ENCODE results near the gene PLS1. TPM values are rescaled to one million over a fixed set of nuclear protein-coding genes. Genes with fewer than 3 reads are reported as not detected.

The PLS1 gene
- total RNA-seq, 1 donor from 2014 or later: 21.8 TPM

DNA sequence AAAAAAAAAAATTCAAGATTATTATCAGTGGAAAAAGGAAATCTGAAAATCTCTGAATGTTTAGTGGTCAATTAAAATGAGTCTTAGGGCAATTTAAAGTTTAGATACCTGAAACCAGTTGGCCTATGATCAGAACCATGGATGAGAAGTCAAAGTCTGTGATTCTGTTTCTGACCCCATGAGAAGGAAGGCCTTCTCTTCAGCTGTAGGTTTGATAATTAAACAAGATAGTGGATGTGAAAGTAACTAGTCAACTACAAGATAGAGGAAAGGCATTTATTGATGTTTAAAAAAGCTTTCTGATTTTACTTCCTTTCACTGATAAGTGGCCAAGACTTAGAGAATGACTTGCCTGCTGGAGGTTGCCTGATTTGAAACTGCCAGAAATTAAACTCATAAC, 8.7 kb downstream of the PLS1 start:
- Histone ChIP-seq H3K27me3 (ENCODE audit: control insufficient read depth, insufficient read depth, low read length) (no peaks in the 10 kb centered on the region), H3K4me3 (ENCODE audit: low read depth, low read length) (no peak overlapping the region), H3K36me3 (ENCODE audit: control insufficient read depth, insufficient read depth, low read length) (no peaks in the 10 kb centered on the region)
- TF ChIP-seq, protein P1, sequence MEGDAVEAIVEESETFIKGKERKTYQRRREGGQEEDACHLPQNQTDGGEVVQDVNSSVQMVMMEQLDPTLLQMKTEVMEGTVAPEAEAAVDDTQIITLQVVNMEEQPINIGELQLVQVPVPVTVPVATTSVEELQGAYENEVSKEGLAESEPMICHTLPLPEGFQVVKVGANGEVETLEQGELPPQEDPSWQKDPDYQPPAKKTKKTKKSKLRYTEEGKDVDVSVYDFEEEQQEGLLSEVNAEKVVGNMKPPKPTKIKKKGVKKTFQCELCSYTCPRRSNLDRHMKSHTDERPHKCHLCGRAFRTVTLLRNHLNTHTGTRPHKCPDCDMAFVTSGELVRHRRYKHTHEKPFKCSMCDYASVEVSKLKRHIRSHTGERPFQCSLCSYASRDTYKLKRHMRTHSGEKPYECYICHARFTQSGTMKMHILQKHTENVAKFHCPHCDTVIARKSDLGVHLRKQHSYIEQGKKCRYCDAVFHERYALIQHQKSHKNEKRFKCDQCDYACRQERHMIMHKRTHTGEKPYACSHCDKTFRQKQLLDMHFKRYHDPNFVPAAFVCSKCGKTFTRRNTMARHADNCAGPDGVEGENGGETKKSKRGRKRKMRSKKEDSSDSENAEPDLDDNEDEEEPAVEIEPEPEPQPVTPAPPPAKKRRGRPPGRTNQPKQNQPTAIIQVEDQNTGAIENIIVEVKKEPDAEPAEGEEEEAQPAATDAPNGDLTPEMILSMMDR (IDR thresholded peaks at IDR 0.05; ENCODE audit: insufficient read depth, low read length, poor library complexity, severe bottlenecking): no peak
- DNase-seq (ENCODE audit: low read depth): no peak

DNA sequence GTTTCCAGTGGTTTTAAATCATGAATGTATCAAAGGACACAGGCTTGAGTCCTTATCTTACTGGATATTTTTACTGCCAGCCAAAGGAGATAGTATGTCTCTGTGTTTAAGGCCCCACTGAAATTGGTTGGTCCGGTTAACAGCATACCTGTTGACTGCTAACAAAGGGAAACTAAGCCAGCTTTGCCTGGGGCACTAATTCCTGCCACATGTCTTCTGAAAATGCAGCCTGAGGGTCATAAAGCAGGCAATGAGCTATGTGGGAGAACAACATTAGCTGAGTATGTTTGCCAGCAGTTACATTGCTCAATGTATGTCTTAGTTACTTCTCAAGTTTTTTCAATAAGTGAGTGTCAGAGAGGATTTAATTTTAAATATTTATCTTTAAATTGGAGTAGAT, 12.4 kb downstream of the PLS1 start:
- TF ChIP-seq, protein P1 (IDR thresholded peaks at IDR 0.05; ENCODE audit: insufficient read depth, low read length, poor library complexity, severe bottlenecking): no peak
- DNase-seq (ENCODE audit: low read depth): no peak
- no peak overlapping the region for H3K4me3 ChIP-seq (ENCODE audit: low read depth, low read length)
- no peaks in the 10 kb centered on the region for H3K36me3 ChIP-seq (ENCODE audit: control insufficient read depth, insufficient read depth, low read length)
- H3K27me3 ChIP-seq (ENCODE audit: control insufficient read depth, insufficient read depth, low read length): no peaks in the 10 kb centered on the region

DNA sequence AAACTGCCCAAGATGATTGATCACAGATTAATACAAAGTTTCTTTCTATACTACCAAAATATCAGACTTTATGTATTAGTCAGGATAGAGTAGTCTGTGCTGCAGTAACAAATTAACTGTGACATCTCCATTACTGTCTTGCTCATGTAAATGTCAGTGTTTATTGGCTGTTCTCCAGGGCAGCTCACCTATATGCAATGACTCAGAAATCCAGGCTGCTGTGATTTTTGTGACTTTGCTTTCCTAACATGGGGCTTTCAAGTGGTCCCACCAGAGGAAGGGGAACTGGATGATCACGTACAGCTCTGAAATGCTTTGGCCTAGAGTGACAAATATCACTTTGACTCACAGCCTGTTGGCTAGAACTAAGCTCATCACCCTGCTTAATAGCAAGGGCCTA, 12.9 kb downstream of the PLS1 start:
- Histone ChIP-seq H3K4me3 (ENCODE audit: low read depth, low read length) (no peak overlapping the region), H3K36me3 (ENCODE audit: control insufficient read depth, insufficient read depth, low read length) (no peaks in the 10 kb centered on the region), H3K27me3 (ENCODE audit: control insufficient read depth, insufficient read depth, low read length) (no peaks in the 10 kb centered on the region)
- no peak for DNase-seq (ENCODE audit: low read depth)
- TF ChIP-seq, protein P1 (IDR thresholded peaks at IDR 0.05; ENCODE audit: insufficient read depth, low read length, poor library complexity, severe bottlenecking): no peak

DNA sequence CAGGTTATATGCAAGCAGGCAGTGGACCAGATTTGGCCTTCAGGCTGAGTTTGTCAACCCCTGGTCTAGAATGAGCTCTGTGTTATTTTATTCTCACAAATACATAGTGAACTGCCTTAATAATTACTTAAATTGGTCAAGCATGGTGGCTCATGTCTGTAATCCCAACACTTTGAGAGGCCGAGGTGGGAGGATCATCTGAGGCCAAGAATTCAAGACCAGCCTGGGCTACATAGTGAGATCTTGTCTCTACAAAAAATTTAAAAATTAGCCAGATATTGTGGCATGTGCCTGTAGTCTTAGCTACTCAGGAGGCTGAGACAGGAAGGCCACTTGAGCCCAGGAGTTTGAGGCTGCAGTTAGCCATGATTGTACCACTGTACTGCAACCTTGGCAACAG, 15.0 kb downstream of the PLS1 start:
- TF ChIP-seq, protein P1 (IDR thresholded peaks at IDR 0.05; ENCODE audit: insufficient read depth, low read length, poor library complexity, severe bottlenecking): no peak
- H3K4me3 ChIP-seq (ENCODE audit: low read depth, low read length): no peak overlapping the region
- no peaks in the 10 kb centered on the region for H3K36me3 ChIP-seq (ENCODE audit: control insufficient read depth, insufficient read depth, low read length)
- no peak for DNase-seq (ENCODE audit: low read depth)
- no peaks in the 10 kb centered on the region for H3K27me3 ChIP-seq (ENCODE audit: control insufficient read depth, insufficient read depth, low read length)

DNA sequence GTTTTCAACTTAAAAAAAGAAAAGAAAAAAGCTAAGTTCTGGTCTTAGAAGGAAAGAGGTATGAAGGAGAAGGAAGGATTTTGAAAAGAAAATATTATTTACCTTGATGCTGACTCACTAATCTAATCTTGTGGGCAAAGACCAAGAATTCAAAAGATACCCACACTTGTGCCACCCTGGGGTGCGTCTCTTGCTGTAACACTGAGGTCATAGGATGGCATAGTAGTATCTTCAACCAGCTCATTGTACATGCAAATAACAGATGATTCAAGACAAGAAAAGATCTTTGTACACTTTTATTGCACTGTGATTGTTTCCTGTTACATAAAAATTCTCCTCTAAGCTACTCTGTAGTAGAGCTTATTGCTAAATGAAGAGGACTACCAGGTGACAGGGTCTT, 17.3 kb downstream of the PLS1 start:
- no peaks in the 10 kb centered on the region for H3K27me3 ChIP-seq (ENCODE audit: control insufficient read depth, insufficient read depth, low read length)
- H3K4me3 ChIP-seq (ENCODE audit: low read depth, low read length): no peak overlapping the region
- TF ChIP-seq, protein P1 (IDR thresholded peaks at IDR 0.05; ENCODE audit: insufficient read depth, low read length, poor library complexity, severe bottlenecking): no peak
- no peaks in the 10 kb centered on the region for H3K36me3 ChIP-seq (ENCODE audit: control insufficient read depth, insufficient read depth, low read length)
- DNase-seq (ENCODE audit: low read depth): no peak

DNA sequence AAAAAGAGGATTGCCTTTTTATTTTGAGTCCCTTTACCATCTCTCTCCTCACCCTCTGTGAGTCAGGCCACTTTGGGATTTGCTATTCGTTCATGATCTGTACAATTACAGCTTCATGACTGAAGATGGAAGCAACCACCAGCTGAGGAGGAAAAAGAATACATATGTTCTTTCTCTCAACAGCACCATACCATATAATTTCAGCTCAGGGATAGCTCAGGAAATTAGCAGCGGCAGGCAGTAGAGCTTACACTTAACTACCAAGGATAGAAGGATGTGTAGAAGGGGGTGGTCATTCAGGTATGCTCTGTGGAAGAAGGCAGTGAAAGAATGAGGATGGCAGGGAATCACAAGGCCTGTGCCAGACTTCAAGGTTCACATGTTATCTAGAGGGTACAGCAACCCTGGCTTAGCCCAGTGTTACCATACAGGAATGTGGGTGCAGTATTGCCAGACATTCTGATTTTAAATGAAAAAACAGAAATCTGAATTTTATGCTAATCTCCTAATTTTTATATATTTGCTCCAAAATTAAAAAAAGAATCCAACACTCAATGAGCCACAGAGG, 17.9 kb downstream of the PLS1 start:
- Histone ChIP-seq H3K4me3 (ENCODE audit: low read depth, low read length) (no peak overlapping the region), H3K36me3 (ENCODE audit: control insufficient read depth, insufficient read depth, low read length) (no peaks in the 10 kb centered on the region), H3K27me3 (ENCODE audit: control insufficient read depth, insufficient read depth, low read length) (no peaks in the 10 kb centered on the region)
- no peak for DNase-seq (ENCODE audit: low read depth)
- TF ChIP-seq, protein P1 (IDR thresholded peaks at IDR 0.05; ENCODE audit: insufficient read depth, low read length, poor library complexity, severe bottlenecking): no peak

All from kidney epithelial cell (primary cell).